Neural crest cell (in vitro differentiated cells): Measurements from ENCODE around the gene ZNF787. TPM values are rescaled to one million over a fixed set of nuclear protein-coding genes. Genes with fewer than 3 reads are reported as not detected.
A peak's percentile ranks its signal among the peaks of the same experiment; 100 is the strongest.

Source experiments
- DNase-seq: peaks from one replicate; pipeline ENCODE4 v3.0.0; 2021; ENCODE audit warnings: low read depth, mixed read lengths, low spot score
- H3K27ac Mint-ChIP-seq: one replicate; pipeline ENCODE4 v1.8.0; 2021; ENCODE audit warnings: mild to moderate bottlenecking, mixed read lengths; ENCODE audit not compliant: unreplicated experiment
- H3K27me3 Mint-ChIP-seq: 2 replicates; pipeline ENCODE4 v1.8.0; 2021; ENCODE audit warnings: low read depth, mild to moderate bottlenecking, mixed read lengths
- H3K36me3 Mint-ChIP-seq: 2 replicates; pipeline ENCODE4 v1.8.0; 2021; ENCODE audit warnings: low read depth, mild to moderate bottlenecking, mixed read lengths
- H3K4me1 Mint-ChIP-seq: 2 replicates; pipeline ENCODE4 v1.8.0; 2021; ENCODE audit warnings: mixed read lengths
- H3K4me3 Mint-ChIP-seq: one replicate; pipeline ENCODE4 v1.8.0; 2021; ENCODE audit warnings: mild to moderate bottlenecking, mixed read lengths
- H3K9me3 Mint-ChIP-seq: 2 replicates; pipeline ENCODE4 v1.8.0; 2021; ENCODE audit warnings: mixed read lengths
- CTCF ChIP-seq: fragments of 200-600 bp; sonication (generic); conservative IDR thresholded peaks from 2 replicates; pipeline ENCODE4 v1.5.0; 2021; ENCODE audit warnings: antibody characterized with exemption, mild to moderate bottlenecking
- total RNA-seq: library from RNA; stranded (reverse); gene quantifications from 2 replicates; pipeline ENCODE4 v1.2.1, GENCODE V29; 2021

Gene ZNF787
- total RNA-seq, 1 donor from 2014 or later = 48.1 TPM

DNA sequence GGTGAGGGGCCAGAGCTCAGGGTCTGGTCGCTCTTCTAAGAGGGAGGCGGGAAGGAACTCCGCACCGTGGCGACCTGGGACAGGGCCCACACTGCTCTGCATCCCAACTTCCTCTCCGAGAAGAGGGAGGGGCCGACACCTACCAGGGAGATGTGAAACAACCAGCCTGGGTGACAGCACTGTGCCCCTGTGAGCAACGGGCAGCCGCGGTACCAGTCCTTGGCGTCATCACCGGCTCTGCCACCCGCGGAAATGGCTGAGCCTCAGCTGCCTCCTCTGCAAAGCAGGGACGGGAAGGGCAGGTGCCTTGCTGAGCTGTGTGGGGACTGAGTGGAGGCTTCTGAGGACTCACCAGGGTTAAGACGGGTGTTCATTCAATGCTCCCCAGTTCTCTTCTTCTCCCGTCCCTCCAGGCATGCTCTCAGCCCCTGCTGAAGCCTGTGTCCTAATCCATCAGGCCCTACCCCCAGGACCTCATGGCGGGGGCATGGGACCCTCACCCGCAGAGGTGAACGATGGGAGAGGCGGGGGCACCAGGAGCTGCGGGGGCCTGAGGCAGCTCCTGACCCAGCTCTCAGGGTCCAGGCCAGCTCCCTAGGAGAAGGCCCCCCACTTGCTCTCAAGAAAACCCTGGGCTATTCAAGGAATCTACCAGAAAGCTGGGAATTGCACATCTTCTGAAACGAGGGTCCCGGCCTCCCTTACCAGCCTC is 9.3 kb downstream of the ZNF787 start:
- Mint-ChIP-seq H3K27me3 (no peaks in the 10 kb centered on the region), H3K4me3 (peak overlapping the region; percentile 6), H3K4me1 (peaks cover 42% of the 10 kb centered on the region), H3K9me3 (no peaks in the 10 kb centered on the region), H3K36me3 (no peaks in the 10 kb centered on the region), H3K27ac (no peak overlapping the region)
- no peak for TF ChIP-seq CTCF
- no peak for DNase-seq

- DNase-seq = no peak
- Mint-ChIP-seq H3K27ac (peak overlapping the region; percentile 75), H3K4me1 (peaks cover 39% of the 10 kb centered on the region), H3K9me3 (no peaks in the 10 kb centered on the region), H3K4me3 (peak overlapping the region; percentile 54), H3K27me3 (no peaks in the 10 kb centered on the region), H3K36me3 (no peaks in the 10 kb centered on the region)
- TF ChIP-seq CTCF = no peak
Measured at GRCh38 chr19:56110515-56111448, 10.3 kb downstream of the ZNF787 start.

GRCh38 chr19:56109226-56109625 is 11.9 kb downstream of the ZNF787 start:
- Mint-ChIP-seq H3K27ac (no peak overlapping the region), H3K9me3 (no peaks in the 10 kb centered on the region), H3K4me1 (peaks cover 35% of the 10 kb centered on the region), H3K36me3 (no peaks in the 10 kb centered on the region), H3K4me3 (no peak overlapping the region), H3K27me3 (no peaks in the 10 kb centered on the region)
- no peak for TF ChIP-seq CTCF
- DNase-seq = no peak

GRCh38 chr19:56108447-56109195 is 12.5 kb downstream of the ZNF787 start:
- H3K4me1 Mint-ChIP-seq = peaks cover 35% of the 10 kb centered on the region
- no peaks in the 10 kb centered on the region for H3K36me3 Mint-ChIP-seq
- DNase-seq = no peak
- no peak overlapping the region for H3K4me3 Mint-ChIP-seq
- no peak for TF ChIP-seq CTCF
- H3K27ac Mint-ChIP-seq = no peak overlapping the region
- H3K27me3 Mint-ChIP-seq = no peaks in the 10 kb centered on the region
- no peaks in the 10 kb centered on the region for H3K9me3 Mint-ChIP-seq

DNA sequence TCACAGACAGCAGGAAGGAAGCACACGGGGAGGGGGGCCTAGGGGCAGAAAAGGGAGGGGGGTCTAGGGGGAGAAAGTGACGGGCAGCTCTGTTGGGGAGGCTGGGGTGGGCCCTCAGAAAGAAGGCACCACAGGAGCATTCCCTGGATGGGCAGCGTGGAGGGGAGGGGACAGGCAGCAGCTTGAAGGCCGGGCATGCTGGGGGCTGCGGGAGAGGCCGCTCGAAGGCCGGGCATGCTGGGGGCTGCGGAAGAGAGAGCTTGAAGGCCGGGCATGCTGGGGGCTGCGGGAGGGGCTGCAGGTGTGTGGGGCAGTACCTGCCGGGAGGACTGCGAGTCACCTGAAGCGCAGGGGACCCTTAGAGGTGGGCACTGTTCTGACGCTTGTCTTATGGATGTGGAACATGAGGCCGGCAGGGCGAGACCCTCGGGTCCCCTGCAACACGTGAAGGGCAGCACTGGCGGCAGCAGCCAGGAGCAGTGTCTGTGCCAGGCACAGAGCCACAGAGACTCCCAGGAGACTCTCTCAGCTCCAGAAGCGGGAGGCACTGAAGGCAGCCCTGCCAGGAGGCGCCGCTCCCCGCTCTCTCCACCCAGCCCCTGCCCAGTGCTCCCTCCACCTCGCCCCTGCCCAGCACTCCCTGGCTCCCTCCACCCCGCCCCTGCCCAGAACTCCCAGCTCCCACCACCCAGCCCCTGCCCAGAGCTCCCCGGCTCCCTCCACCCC is 13.3 kb downstream of the ZNF787 start:
- H3K4me1 Mint-ChIP-seq = peaks cover 29% of the 10 kb centered on the region
- DNase-seq = no peak
- no peak overlapping the region for H3K4me3 Mint-ChIP-seq
- no peak for TF ChIP-seq CTCF
- no peak overlapping the region for H3K27ac Mint-ChIP-seq
- no peaks in the 10 kb centered on the region for H3K27me3 Mint-ChIP-seq
- no peaks in the 10 kb centered on the region for H3K9me3 Mint-ChIP-seq
- H3K36me3 Mint-ChIP-seq = no peaks in the 10 kb centered on the region
